Pancreas (tissue), 10 donors: ENCODE measurements around the gene PCLO. TPM values are rescaled to one million over a fixed set of nuclear protein-coding genes. Genes with fewer than 3 reads are reported as not detected.

ENCODE experiments used
- ATAC-seq, 4 donors: fragments of 200-7000 bp; cut with Tn5 transposase; one replicate each; pipeline versions ENCODE4 v1.8.0 to v1.9.1; 2020; ENCODE audit warnings: mild to moderate bottlenecking in 4 of 4, moderate library complexity in 4 of 4
- DNase-seq, 6 donors: peaks; one replicate each; pipeline ENCODE4 v3.0.0-alpha.2; 2020
- FAIRE-seq: peaks from 2 replicates; lab custom pipeline; 2012; peaks lifted over from hg19 to GRCh38; lab: Jason Lieb, UNC
- H3K27ac ChIP-seq, 4 donors: fragments of 200-600 bp; sonication (generic); 1 replicate in 3 of 4; 2 replicates in 1 of 4; pipeline versions ENCODE4 v1.5.0 to v1.8.0; 2020
- H3K27me3 ChIP-seq, 4 donors: fragments of 200-600 bp; one replicate each; pipeline ENCODE4 v1.8.0; 2021
- H3K36me3 ChIP-seq, 3 donors: fragments of 200-600 bp; sonication (generic) in 1 of 3; one replicate each; pipeline versions ENCODE4 v1.5.0 to v1.8.0; 2020 to 2021
- H3K4me1 ChIP-seq, 3 donors: fragments of 200-600 bp; one replicate each; pipeline ENCODE4 v1.8.0; 2021
- H3K4me3 ChIP-seq, 4 donors: fragments of 200-600 bp; sonication (generic) in 2 of 4; one replicate each; pipeline versions ENCODE4 v1.5.0 to v1.8.0; 2020 to 2021
- H3K9me3 ChIP-seq, 4 donors: fragments of 200-600 bp; one replicate each; pipeline ENCODE4 v1.8.0; 2021
- WGBS, 2 donors: extraction: QIAGEN DNeasy Blood & Tissue Kit; methylation state at CpG; one replicate each; pipeline ENCODE4 v1.1.7; 2013; 5-methylcytosine and 5-hydroxymethylcytosine counted together
- intact Hi-C, 3 donors: fragments of 100-400 bp; cut with DNase I; formaldehyde crosslinking; loops; one replicate each; pipeline versions ENCODE4 v1.11.1 to v1.14.2; 2022
- polyA plus RNA-seq, 2 donors: library from polyadenylated mRNA; stranded (reverse); fragments of 200-250 nt; gene quantifications; one replicate each; pipeline ENCODE4 v1.2.3, GENCODE V29; 2013
- total RNA-seq, 6 donors: library from RNA; stranded (reverse); fragmentation: NEBNext Ultra II Directional in 4 of 6; extraction: Animal tissue kit (Norgen Biotek cat#: 25700) in 4 of 6; gene quantifications; one replicate each; pipeline versions ENCODE4 v1.2.1 to v1.2.4, GENCODE V29; 2021 to 2023
- TF ChIP-seq, protein P1 (sequence below), 4 donors: fragments of 200-600 bp; sonication (generic) in 3 of 4; IDR thresholded peaks; one replicate each; pipeline versions ENCODE4 v1.5.0 to v1.8.0; 2021; ENCODE audit warnings: antibody characterized with exemption in 4 of 4
- donor health status: healthy with polysubstance abuse.
- donor health status: DM: no; HTN: no; CAD: no; lungs with moderate emphysema.
- donor health status: DM: no; HTN: no; CAD: no.
- donor health status: control.
- donor health status: control.
- donor health status: Bipolar disorder and iron deficiency.
- donor health status: DM: yes; HTN: yes; CAD: no.
- donor health status: DM: no; HTN: no; CAD: no.
- donor health status: DM: no; HTN: no; CAD: no.
- donor health status: DM: yes; HTN: yes; CAD: no.

The PCLO gene
- total and polyA plus RNA-seq, 8 donors = 1.9 to 5.6 (median 4.6) TPM

- no peak for DNase-seq
- ATAC-seq = no peak
- FAIRE-seq = no peak
- Histone ChIP-seq H3K27ac (no peak overlapping the region), H3K27me3 (no peaks in the 10 kb centered on the region), H3K36me3 (no peaks in the 10 kb centered on the region), H3K9me3 (no peaks in the 10 kb centered on the region), H3K4me3 (no peak overlapping the region), H3K4me1 (no peaks in the 10 kb centered on the region)
- 69 to 72% methylated on average over 4 of the region's 4 CpGs for WGBS, 2 donors
- TF ChIP-seq, protein P1, sequence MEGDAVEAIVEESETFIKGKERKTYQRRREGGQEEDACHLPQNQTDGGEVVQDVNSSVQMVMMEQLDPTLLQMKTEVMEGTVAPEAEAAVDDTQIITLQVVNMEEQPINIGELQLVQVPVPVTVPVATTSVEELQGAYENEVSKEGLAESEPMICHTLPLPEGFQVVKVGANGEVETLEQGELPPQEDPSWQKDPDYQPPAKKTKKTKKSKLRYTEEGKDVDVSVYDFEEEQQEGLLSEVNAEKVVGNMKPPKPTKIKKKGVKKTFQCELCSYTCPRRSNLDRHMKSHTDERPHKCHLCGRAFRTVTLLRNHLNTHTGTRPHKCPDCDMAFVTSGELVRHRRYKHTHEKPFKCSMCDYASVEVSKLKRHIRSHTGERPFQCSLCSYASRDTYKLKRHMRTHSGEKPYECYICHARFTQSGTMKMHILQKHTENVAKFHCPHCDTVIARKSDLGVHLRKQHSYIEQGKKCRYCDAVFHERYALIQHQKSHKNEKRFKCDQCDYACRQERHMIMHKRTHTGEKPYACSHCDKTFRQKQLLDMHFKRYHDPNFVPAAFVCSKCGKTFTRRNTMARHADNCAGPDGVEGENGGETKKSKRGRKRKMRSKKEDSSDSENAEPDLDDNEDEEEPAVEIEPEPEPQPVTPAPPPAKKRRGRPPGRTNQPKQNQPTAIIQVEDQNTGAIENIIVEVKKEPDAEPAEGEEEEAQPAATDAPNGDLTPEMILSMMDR (IDR thresholded peaks at IDR 0.05) = no peak
- intact Hi-C loops = no loop called here
Measured at GRCh38 chr7:82742163-82742562, 420.5 kb downstream of the PCLO start.

DNA sequence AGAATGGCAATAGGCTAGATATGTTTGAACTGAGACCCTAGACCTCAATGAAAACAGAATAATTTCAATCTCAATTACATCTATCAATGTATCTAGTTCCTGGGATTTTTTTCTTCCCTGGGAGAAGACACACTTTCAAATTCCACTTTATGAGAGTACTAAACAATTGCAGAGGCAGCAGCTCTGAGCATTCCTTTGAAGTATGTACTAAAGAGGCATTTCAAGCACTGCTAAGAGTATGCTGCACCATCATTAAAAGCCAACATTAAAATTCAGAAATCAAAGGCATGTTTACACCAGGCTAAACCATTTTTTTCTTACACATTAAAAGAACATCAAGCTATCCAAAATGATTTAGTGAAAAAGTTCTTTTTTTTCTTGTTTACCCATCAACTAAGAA, 421.2 kb downstream of the PCLO start:
- FAIRE-seq (no peak), ATAC-seq (no peak), DNase-seq (no peak)
- intact Hi-C loops = no loop called here
- Histone ChIP-seq H3K36me3 (no peaks in the 10 kb centered on the region), H3K4me1 (no peaks in the 10 kb centered on the region), H3K9me3 (no peaks in the 10 kb centered on the region), H3K27ac (no peak overlapping the region), H3K4me3 (no peak overlapping the region), H3K27me3 (no peaks in the 10 kb centered on the region)
- TF ChIP-seq, protein P1 (IDR thresholded peaks at IDR 0.05) = no peak

GRCh38 chr7:82740246-82740848, 422.3 kb downstream of the PCLO start:
- Histone ChIP-seq H3K27ac (no peak overlapping the region), H3K27me3 (no peaks in the 10 kb centered on the region), H3K9me3 (no peaks in the 10 kb centered on the region), H3K4me3 (no peak overlapping the region), H3K36me3 (no peaks in the 10 kb centered on the region), H3K4me1 (no peaks in the 10 kb centered on the region)
- intact Hi-C loops = no loop called here
- ATAC-seq (peak in 2 of 4 donors; percentile 55 to 66), FAIRE-seq (no peak), DNase-seq (peak in 3 of 6 donors; percentile 23 to 61 (median 31))
- TF ChIP-seq, protein P1 (IDR thresholded peaks at IDR 0.05) = peak in 3 of 4 donors; percentile 6 to 21 (median 12)
- 34 to 35% methylated on average over 3 of the region's 3 CpGs for WGBS, 2 donors

GRCh38 chr7:82736633-82737032, 426.1 kb downstream of the PCLO start:
- intact Hi-C loops = no loop called here
- FAIRE-seq = no peak
- TF ChIP-seq, protein P1 (IDR thresholded peaks at IDR 0.05) = no peak

GRCh38 chr7:82732677-82733076, 430.0 kb downstream of the PCLO start:
- FAIRE-seq = no peak

More at GRCh38 chr7:82736633-82737032, 426.1 kb downstream of the PCLO start:
- no peak for DNase-seq
- H3K4me1 ChIP-seq = no peaks in the 10 kb centered on the region
- no peaks in the 10 kb centered on the region for H3K36me3 ChIP-seq
- H3K9me3 ChIP-seq = no peaks in the 10 kb centered on the region
- H3K4me3 ChIP-seq = no peak overlapping the region
- 63 to 67% methylated on average over 3 of the region's 3 CpGs for WGBS, 2 donors
- ATAC-seq = no peak
- no peaks in the 10 kb centered on the region for H3K27me3 ChIP-seq
- H3K27ac ChIP-seq = no peak overlapping the region

More at GRCh38 chr7:82732677-82733076, 430.0 kb downstream of the PCLO start:
- Histone ChIP-seq H3K27ac (no peak overlapping the region), H3K4me3 (no peak overlapping the region), H3K27me3 (no peaks in the 10 kb centered on the region), H3K9me3 (no peaks in the 10 kb centered on the region), H3K4me1 (peaks cover 0 to 4% (median 0%) of the 10 kb centered on the region in 3 donors), H3K36me3 (no peaks in the 10 kb centered on the region)
- DNase-seq (no peak), ATAC-seq (no peak)
- TF ChIP-seq, protein P1 (IDR thresholded peaks at IDR 0.05) = no peak
- intact Hi-C loops = no loop called here
- 53 to 61% methylated on average over 3 of the region's 3 CpGs for WGBS, 2 donors
